PC-3 (cell line): Measurements from ENCODE around the gene TMEM132D.

Experiments
- EZH2 ChIP-seq: fragments of 300-600 bp; sonication (generic); IDR thresholded peaks from one replicate; pipeline ENCODE4 v1.6.1; 2017; ENCODE audit warnings: antibody characterized with exemption, mild to moderate bottlenecking, low read length; ENCODE audit not compliant: unreplicated experiment
- EZH2phosphoT487 ChIP-seq: fragments of 300-600 bp; sonication (generic); IDR thresholded peaks from 2 replicates; pipeline ENCODE4 v1.6.1; 2018; ENCODE audit warnings: mild to moderate bottlenecking, antibody characterized with exemption, low read length, borderline replicate concordance
- TF ChIP-seq, protein P1 (sequence below): fragments of 300-600 bp; sonication (generic); conservative IDR thresholded peaks from 2 replicates; pipeline ENCODE4 v1.5.1; 2017; ENCODE audit warnings: antibody characterized with exemption, low read depth, mild to moderate bottlenecking, low read length

GRCh38 chr12:129106772-129107171, 797.1 kb downstream of the TMEM132D start:
- TF ChIP-seq, protein P1, sequence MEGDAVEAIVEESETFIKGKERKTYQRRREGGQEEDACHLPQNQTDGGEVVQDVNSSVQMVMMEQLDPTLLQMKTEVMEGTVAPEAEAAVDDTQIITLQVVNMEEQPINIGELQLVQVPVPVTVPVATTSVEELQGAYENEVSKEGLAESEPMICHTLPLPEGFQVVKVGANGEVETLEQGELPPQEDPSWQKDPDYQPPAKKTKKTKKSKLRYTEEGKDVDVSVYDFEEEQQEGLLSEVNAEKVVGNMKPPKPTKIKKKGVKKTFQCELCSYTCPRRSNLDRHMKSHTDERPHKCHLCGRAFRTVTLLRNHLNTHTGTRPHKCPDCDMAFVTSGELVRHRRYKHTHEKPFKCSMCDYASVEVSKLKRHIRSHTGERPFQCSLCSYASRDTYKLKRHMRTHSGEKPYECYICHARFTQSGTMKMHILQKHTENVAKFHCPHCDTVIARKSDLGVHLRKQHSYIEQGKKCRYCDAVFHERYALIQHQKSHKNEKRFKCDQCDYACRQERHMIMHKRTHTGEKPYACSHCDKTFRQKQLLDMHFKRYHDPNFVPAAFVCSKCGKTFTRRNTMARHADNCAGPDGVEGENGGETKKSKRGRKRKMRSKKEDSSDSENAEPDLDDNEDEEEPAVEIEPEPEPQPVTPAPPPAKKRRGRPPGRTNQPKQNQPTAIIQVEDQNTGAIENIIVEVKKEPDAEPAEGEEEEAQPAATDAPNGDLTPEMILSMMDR, result no peak
- TF ChIP-seq EZH2 (no peak), EZH2phosphoT487 (no peak)
